ENCODE measurements around the gene PLEKHG2. TPM values are rescaled to one million over a fixed set of nuclear protein-coding genes. Genes with fewer than 3 reads are reported as not detected.
A peak's percentile ranks its signal among the peaks of the same experiment; 100 is the strongest.

Gene PLEKHG2
- total and polyA plus RNA-seq, 9 of the 15 experiments (the other 6 are each of a cell fraction or from before 2014, with no cell fraction given), result 0.98 to 45.7 (median 9.8) TPM

- TF ChIP-seq MLX (CRISPR knock-in tag; conservative IDR thresholded peaks at IDR 0.05) (no peak), ZNF280B (CRISPR knock-in tag; IDR thresholded peaks at IDR 0.05) (no peak), ZFPM2 (CRISPR knock-in tag; IDR thresholded peaks at IDR 0.05) (no peak), ZSCAN29 (IDR thresholded peaks at IDR 0.05) (peak; percentile 96), GATA2 (CRISPR knock-in tag; IDR thresholded peaks at IDR 0.05) (no peak), ZNF277 (CRISPR knock-in tag; IDR thresholded peaks at IDR 0.05; ENCODE audit: borderline replicate concordance) (no peak), GTF2E2 (tag; IDR thresholded peaks at IDR 0.05) (no peak), HINFP (tag; conservative IDR thresholded peaks at IDR 0.05; ENCODE audit: low read depth) (no peak), MECOM (CRISPR knock-in tag; IDR thresholded peaks at IDR 0.05) (no peak), ARID3B (CRISPR knock-in tag; IDR thresholded peaks at IDR 0.05; ENCODE audit: borderline replicate concordance) (no peak), KLF10 (CRISPR knock-in tag; IDR thresholded peaks at IDR 0.05) (no peak), ZFP30 (CRISPR knock-in tag; IDR thresholded peaks at IDR 0.05; ENCODE audit: borderline replicate concordance) (no peak), CSDE1 (IDR thresholded peaks at IDR 0.05) (no peak), ATF6 (CRISPR knock-in tag; IDR thresholded peaks at IDR 0.05) (no peak), NKRF (IDR thresholded peaks at IDR 0.05; ENCODE audit: borderline replicate concordance) (0 out of 2 replicates have a peak, but pooled peaks have one; percentile 35), BRD4 (IDR thresholded peaks at IDR 0.05) (no peak)
Observed at GRCh38 chr19:39406656-39407409, 5.6 kb upstream of the PLEKHG2 start, which contains the start of gene ZFP36 (continued).
